ENCODE data around the gene TMEM115.
A peak's percentile ranks its signal among the peaks of the same experiment; 100 is the strongest.

The TMEM115 gene, protein sequence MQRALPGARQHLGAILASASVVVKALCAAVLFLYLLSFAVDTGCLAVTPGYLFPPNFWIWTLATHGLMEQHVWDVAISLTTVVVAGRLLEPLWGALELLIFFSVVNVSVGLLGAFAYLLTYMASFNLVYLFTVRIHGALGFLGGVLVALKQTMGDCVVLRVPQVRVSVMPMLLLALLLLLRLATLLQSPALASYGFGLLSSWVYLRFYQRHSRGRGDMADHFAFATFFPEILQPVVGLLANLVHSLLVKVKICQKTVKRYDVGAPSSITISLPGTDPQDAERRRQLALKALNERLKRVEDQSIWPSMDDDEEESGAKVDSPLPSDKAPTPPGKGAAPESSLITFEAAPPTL

DNA sequence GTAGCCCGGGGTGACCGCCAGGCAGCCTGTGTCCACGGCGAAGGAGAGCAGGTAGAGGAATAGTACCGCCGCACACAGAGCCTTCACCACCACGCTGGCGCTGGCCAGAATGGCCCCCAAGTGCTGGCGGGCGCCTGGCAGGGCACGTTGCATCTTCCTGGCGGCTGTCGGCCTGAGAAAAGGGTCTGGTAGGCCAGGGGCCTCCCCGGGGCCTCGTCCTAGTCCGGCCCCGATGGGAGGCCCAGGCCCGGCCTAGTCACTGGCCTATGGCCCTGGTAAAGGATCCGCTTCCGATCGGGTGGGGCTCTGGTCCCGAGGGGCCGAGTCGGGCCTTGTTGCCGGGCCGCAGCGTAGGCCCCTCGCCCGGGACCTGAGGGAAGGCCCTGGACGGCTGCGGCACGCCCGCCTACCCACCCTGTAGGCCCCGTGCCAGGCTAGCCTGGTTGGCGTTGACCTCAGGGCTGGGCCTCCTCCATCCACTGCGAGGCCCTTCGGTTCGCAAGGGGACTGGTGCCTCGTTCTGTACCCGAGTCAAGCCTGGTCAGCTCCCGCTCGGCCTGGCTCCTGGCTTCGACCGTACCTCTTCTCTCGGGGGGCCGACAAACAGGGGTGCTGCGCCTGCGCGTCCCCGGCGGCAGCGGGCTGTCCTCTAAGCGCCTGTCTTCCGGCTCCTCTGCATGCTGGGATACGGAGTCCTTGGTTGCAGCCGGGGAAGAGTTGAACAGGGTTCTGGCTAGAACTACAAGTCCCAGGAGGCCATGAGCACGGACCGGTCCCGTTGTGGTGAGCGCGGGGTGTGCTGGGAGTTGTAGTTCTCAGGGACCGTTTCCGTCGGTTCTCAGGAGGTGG, at the start of gene TMEM115:
TMEM115 (minus strand) TSS at position 611 of the 849 bp plus-strand sequence; CDS start at position 153, 458 bp downstream.
- peak; percentile 99 for DNase-seq (ENCODE audit: low read depth)

DNA sequence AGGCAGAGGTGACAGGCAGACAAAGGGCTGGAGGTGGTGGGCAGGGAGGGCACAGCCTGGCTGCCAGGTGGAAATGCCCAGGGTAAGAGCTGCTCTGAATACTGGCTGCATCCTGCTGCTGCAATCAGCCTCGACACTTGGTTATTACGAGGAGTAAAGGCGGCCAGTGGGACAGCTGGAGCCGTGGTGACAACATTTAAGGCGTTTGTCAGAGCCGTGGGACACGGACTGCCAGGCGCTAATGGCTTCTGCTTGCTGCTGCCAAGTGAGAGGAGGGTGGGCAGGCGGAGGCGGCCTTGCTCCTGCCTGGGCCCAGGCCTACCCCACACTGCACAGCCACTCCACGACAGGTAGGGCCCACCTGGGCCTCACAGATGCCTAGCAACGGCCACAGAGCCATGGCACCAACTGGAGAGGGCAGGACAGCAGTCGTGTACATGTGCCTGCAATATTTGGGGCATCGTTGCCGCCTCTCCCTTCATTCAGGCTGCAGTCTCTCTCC, 49.2 kb upstream of the TMEM115 start:
- no peak for DNase-seq (ENCODE audit: low read depth)

DNA sequence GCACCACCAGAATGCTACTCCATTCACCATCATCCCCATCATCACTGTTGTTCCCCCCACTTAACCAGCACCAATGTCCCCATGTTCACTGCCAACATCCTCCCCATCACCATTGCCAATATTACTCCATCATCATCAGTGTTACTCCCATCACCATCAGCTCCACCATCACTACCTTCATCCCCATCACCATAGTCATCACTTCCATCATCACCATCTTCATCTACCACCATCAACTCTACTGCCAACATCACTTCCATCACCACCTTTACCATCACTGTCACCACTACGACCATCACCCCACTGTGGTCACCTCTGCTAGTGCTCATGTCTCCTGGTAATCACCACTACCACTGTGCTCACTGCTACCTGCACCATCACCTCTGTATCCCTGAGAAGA, 47.2 kb upstream of the TMEM115 start:
- no peak for DNase-seq (ENCODE audit: low read depth)

DNA sequence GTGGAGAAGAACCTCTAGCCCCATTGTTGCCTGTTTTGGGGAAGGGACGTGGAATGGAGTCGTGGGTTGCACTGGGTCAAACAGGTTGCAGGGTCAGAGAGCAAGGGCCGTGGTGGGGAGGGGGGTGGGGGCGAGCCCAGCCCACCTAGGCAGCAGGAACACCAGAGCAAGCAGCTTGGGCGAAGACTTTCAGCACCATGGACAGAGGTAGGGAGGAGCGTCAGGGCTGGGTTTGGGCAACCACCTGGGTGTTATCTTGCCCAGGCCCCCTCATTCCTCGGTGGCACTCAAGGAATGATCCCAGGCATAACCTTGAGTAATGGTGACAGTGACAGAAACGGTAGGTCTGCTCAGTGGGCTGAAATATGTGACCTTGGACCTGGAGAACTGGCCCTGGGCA, 45.9 kb upstream of the TMEM115 start:
- DNase-seq (ENCODE audit: low read depth), result no peak

DNA sequence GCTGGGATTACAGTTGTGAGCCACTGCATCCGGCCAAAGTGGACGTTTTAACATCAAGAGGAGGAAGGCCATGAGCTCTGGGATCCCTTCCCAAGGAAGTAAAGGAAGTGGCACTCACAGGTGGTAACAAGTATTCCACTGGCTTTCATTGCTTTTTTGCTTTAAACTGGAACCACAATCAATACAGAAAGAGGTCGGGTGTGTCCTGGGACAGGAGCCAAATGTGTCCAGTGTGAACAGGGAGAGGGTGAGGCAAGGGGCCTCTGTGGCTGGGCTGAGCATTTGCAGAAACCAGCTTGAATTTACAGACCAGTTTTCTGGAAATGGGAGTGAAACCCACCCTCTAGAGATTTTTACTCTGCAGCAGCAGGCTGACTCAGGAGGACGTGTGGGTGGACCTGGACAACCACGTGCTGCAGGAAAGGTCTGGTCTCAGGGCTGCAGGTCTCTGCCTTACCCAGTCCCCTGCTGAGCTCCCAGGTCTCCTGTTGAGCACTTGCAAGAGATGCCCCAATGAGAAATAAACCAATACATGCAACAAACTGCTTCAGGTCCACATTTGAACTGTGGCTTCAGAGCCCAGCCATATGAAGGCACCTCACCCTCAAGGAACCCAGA, 42.8 kb upstream of the TMEM115 start:
- DNase-seq (ENCODE audit: low read depth), result no peak

DNA sequence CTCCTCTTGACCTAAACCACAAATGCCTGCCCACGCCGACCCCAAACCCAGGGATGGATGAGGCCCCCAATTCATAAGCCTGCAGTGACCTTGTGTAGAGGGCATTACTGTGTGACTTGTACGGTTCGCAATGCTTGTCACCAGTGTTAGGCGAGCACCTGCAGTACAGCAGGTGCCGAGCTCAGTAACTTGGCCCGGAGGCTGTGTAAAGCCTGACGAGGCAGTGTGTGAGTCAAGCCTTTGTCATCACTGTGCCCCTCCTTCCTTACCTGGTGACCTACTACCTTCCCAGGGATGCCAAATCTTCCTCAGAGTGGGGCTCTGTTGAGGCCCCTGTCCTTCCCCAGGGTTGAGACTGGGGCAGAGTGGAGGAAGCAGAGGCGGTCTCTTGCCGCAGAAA, 37.2 kb upstream of the TMEM115 start:
- no peak for DNase-seq (ENCODE audit: low read depth)

DNA sequence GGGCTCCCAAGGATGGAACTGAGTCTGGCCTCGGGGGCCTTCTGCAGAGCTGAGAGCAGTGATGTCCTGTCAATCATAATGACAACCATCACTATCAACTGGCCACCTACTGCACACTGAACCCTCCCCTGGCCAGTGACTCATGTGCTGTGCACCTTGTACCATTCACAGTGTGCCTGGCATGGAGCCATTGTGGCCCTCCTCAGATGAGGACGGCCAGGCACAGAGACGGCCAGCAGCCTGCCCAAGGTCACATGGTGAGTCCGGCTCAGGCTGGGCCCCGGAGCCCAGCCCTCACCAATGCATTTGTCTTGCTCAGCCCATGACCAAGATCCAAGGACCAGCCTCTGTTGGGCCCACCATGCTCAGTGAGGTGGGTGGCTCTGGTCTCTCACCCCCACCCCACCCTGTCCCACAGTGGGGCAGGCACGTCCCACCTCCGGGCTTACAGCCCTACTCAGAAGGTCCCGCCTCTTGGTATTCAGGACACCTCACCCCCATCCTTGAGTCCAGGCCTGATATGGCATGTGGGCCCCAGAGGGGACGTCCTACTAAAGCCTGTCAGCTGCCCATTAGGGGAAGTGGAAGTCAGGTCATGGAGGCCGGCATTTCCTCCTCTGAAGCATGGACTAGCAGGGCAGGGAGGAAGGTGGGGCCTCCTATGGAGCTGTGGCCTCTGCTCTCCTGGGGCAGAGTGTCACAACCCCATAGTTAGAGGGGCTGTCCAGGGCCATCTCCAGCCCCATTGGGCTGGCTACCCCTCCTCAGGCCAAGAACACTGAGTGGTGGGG, 35.9 kb upstream of the TMEM115 start:
- DNase-seq (ENCODE audit: low read depth), result no peak

DNA sequence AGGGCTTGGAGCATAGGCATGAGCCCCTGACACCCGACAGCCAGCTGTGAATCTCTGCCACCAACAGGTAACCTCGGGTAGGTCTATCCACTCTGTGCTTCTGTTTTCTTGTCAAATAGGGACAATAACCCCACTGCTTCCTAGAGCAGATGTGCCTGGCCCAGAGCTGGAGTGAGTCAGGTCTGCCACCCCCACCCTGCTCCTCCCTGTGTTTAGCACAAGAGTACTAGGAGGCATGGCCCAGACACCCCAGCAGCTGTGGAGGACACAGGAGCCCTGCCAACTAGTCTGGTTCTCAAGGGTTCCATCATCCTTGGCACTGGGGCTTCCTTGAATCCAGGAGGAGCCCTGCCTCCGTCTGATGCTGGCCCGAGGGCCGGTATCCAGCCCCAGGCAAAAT, 33.7 kb upstream of the TMEM115 start:
- DNase-seq (ENCODE audit: low read depth), result no peak

DNA sequence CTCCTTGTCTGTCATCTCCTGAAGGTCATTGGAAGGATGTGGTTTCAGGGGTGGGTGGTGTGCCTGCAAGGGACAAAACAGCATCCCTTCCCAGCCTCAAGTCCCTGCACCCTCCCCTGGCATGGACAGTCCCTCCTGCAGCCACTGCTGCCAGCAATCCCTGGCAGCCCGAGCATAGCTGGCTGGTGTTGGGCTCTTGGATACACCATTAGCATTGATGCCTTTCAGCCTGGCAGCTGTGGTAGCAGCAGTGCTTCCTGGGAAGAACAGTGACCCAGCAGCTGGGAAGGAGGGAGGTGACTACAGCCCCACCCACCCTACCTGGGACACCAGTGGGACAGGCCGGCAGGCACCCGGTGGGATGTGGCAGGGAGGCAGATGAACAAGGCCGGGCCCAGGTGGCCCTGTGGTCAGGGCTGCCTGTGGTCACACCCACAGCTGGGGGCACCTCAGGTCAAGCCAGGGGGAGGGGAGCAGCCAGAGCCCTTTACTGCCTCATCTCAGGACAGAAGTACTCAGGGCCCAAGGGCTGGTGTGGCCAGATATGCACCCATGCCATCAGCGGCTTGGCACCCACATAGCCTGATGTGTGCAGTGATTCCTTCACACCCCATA, 32.9 kb upstream of the TMEM115 start:
- no peak for DNase-seq (ENCODE audit: low read depth)

DNA sequence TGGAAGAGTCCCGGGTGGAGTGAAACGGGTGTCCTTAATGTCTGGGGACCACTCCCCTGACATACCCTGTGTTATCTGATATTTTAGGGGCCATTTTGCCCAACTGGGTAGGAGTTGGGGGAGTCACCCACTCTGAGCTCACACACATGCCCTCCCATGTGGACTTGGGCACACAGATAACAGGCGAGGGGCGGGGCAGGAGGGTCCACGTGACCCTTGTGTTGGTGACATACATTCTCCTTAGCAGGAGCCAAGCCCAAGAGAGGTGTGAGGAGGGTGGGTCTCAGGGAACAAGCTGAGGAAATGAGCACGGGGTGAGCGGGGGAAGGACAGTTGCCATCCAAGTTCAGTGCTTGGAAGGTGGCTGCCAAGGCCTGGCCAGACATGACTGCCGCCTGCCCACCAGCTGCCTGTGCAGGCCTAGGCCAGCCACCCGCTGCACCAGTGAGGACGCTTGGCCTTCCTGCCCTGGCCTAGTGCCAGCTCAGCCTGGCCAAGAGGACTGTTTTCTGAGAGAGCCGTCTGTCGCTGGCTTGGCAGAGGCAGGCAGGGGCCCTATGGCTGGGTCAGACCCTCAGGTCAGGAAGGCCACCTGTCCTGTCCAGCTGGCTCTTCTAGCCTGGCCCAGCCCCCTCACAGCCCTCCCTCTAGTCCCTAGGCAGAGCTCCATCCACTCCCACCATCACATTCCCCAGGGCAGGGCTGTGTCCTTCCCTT, 31.3 kb upstream of the TMEM115 start:
- no peak for DNase-seq (ENCODE audit: low read depth)

DNA sequence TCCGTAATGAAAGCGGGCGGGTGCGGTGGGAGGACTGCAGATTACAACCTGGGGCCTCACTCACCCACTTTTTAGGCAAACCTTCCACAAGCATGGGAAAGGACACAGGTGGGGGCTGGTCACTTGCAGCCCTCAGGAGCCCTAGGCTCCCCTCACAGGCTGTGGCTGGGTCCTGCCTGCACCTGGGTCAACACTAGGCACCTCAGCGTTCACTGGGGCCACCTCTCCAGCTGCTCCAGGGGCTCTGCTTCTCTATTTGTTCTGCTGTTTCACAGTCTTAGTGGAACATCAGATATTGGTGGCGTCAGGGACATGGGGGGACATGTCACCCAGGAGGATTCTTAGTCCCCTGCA, 30.1 kb upstream of the TMEM115 start:
- no peak for DNase-seq (ENCODE audit: low read depth)

DNA sequence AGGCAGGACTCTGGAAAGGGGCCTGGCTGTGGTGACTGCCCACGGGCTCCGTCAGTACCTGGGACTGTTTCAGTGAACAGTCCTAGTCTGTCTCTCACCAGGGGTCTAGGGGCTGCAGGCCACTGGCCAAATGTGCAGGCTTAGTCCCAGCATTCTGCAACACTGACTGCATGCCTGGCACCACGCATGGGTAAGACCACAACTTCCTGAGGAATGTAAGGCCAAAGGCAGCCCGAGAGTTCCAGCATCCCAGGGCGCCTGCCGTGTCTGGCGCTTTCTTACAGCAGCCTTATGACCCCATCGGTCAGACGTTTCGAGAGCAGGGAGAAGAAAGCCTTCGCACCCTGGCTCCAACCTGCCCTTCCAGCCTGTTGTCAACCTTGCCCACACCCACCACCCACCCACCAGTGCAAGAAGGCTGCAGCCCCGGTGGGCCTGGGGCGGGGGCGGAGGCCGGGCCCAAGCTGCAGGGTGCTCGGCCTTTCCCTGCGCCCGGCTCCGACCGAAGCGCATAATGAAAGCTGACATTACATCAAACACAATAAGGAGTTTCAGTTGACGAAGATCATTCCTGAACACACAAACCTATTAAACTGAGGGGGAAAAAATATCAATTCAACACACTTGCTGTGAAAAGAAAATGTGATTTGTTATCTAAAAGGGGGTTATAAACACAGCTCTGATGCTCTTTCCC, 29.5 kb upstream of the TMEM115 start:
- DNase-seq (ENCODE audit: low read depth), result no peak

DNA sequence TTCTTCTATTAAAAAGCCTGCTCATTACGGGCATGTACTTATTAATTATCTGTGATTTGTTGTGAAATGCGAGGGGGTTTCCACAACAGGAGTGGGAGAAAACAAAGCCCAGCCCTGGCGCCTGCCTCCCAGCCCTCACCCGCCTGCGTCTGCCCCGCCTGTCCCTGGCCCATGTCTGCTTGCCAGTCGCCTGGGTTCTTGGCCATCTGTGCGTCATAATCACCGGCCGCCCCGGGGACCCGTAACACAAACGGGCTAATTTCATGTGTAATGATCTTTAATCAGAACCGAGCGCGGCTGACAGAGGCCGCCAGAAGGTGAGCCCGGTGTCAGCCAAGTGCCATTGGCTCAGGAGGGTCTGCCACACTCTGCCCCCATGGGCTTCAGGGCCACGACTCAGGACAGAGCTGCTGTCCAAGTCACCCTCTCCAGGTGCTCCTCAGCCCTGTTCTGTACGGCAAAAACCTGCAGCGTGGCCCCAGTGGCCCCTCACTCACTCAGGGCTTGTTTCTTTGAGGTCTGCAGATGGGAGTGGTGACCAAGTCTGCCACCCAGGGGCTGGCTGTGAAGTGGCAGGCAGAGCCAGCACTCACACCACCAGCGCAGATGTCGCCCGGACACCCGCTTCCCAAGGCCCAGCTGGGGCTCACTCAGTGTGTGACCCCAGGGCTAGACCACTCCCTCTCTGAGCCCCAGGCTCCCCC, 28.8 kb upstream of the TMEM115 start:
- no peak for DNase-seq (ENCODE audit: low read depth)

DNA sequence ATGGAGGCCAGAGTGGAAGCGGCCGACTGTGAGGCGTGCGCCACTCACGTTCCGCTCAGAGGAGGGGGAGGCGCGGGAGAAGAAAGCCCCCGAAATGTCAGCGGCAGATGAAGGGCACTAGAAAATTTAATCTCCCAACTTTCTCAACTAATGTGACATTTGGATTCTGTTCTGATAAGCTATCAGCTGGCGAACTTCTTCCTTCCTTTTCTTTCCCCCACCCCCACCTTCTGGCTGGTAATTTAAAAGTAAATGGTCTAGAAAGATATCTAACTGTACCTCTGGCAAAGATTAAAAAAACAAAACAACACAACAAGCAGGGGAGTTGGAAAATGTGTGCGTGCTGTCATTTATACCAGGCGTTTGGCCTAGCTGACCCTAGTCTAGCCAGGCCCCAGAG, 26.4 kb upstream of the TMEM115 start:
- no peak for DNase-seq (ENCODE audit: low read depth)

DNA sequence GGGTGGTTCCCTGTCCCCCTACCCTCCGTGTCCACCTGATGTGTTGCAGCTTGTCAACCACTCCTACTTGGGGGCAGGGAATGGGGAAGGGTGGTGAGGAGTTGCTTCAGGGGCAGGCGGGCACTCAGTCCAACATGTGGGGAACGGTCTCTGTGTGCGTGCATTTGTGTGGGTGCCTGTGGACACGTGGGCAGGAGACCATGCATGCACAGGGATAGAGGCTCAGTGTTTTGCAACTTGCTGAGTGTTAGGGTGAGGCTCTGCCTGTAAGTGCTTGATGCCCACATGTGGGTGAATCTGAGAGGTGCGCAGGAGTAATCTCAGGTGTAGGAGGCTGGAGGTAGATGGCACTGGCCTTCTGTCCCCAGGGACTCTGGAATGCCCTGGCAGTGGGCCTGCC, 24.4 kb upstream of the TMEM115 start:
- DNase-seq (ENCODE audit: low read depth), result no peak

DNA sequence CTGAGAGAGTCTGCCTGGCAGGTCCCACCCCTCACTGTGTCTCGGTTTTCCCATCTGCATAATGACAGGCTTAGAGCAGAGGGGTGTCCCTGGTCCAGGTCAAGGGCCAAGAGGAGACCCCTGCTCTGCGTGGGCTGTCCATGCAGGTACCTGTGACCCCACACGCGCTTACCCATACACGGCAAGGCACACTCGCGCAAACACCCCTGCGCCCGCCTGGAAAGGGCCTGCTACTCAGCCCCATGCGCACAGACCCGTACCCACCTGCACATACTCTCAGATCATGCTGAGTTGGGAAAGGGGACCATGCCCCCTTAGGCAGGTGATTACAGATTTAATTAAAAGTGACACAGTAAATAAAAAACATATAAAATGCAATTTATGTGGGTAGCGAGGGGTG, 23.4 kb upstream of the TMEM115 start:
- no peak for DNase-seq (ENCODE audit: low read depth)

DNA sequence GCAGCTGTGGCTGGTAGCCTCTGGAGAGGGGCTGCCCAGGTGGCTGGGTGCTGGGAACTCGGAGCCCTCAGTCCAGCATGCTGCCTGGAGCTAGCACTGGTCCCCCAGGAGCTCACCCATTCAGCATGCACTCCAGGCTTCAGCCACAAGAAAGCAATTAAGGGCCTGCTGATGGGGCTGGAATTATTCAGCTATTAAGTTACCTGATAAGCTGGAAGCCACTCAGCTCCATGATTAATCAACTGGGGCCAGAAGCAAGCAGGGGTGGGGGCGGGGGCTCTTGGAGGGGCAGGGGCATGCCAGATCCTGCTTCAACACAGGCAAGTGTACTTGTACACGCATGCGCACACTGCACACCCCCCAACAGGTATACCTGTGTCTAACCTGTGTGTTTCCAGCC, 22.1 kb upstream of the TMEM115 start:
- DNase-seq (ENCODE audit: low read depth), result no peak

DNA sequence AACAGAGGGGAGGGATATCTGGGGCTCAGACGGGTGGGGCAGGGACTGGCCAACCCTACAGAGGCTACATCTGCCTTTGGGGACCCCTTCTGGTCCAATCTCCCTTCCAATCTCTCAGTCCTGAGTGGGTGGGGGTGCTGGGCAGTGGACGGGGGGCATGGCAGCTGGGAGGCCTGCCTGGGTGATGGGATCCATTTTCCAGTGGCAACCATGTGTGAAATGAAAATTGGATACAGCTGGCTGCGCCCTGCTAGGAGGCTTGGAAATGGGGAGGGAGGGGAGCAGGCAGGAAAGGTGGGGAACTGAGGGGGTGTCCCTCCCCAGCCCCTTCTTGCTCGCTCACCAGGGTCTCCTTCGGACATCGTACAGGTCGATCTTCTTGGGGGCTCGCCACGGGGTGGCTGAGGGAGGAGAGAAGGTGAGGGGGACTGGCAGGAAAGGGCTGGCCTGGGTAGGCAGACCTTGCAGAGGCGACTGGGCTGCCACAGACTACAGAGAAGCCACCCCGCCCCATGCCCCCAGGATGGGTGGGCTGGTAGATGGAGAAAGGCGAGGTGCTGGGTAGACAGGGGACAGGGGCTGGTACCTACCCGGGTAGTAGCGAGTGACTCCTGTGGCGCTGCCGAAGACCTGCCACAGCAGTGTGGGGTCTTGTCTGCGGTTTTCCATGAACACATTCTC, 21.2 kb upstream of the TMEM115 start:
- DNase-seq (ENCODE audit: low read depth), result no peak

DNA sequence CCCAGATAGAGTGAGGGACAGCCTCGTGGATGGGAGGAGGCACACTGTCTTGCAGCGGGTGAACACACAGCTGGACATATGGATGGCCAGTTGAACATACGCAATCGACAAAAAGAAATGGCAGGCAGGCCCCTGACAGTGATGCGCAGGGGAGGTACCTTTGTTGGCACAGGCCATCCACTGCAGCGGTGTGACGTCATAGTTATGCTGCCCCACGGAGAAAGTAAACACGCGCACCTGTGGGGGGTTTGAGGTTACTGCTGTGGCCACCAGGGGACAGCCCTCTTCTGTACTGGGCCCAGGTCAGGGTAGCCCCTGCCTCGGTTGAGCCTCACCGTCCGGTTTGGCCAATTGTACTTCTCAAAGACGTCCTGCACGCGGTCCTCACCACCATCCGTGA, 19.4 kb upstream of the TMEM115 start:
- no peak for DNase-seq (ENCODE audit: low read depth)
